GM12872 (cell line): ENCODE data around the gene OR10P1.

ENCODE experiments used
- CTCF ChIP-seq: IDR thresholded peaks from 3 replicates; pipeline ENCODE4 v1.5.1; 2011; ENCODE audit warnings: low read depth, mild to moderate bottlenecking, low read length, moderate library complexity; ENCODE audit not compliant: insufficient read depth

OR10P1 gene

GRCh38 chr12:55626154-55626553 lies 10.5 kb upstream of the OR10P1 start:
- TF ChIP-seq CTCF = no peak

GRCh38 chr12:55629058-55629841 lies 7.4 kb upstream of the OR10P1 start:
- TF ChIP-seq CTCF = no peak

GRCh38 chr12:55631056-55631455 lies 5.6 kb upstream of the OR10P1 start:
- TF ChIP-seq CTCF = no peak

DNA sequence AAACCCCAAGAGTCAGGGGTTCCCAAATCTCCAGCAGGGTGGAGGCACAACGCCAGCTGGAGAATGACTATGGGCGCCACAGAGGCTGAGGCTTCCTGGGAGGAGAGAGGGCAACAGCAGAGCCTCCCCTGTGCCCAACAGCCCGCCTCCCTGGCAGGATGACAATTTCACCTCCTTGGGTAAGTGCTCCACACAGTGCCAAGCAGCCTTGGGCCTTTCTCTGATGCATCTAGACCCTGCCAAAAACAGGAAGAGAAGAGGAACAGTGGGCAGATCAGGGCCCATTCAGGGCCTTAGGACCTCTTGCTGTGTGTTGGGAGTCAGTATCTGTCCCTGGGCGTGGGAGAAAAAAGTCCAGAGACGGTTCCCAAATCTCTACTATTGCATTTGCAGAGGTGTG lies 5.0 kb upstream of the OR10P1 start:
- no peak for TF ChIP-seq CTCF

DNA sequence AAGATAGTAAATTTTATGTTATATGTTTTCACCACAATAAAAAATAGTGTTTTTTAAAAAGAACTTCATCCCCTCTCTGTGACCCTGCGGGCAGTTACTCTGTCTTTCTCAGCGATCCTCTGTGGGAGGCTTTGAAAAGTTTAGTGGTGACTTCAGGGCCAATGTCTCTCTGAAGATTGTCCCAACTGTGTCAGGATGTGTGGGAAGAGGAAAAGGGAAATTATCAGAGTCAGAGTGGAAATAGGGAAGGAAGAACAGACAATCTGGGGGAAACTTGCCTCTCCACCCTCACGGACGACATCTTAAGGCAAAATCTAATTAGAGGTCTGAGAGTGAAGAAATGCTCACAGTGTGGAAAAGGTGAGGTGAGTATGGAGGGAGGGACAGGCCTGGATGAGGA lies 3.5 kb upstream of the OR10P1 start:
- TF ChIP-seq CTCF = no peak

- no peak for TF ChIP-seq CTCF
Measured at GRCh38 chr12:55636116-55636655, 506 bp upstream of the OR10P1 start.

- no peak for TF ChIP-seq CTCF
Measured at GRCh38 chr12:55637467-55637866, 775 bp downstream of the OR10P1 start.
